ENCODE measurements around the gene EPRS1. TPM values are rescaled to one million over a fixed set of nuclear protein-coding genes. Genes with fewer than 3 reads are reported as not detected.

The EPRS1 gene
- total RNA-seq, 6 experiments from 2014 or later = 30.2 to 45.1 (median 36.8) TPM

GRCh38 chr1:220001095-220001501 lies 45.2 kb downstream of the EPRS1 start:
- no peak for DNase-seq
- H3K4me1 ChIP-seq = peaks cover 0 to 4% (median 0%) of the 10 kb centered on the region in 4 donors
- WGBS (ENCODE audit: insufficient coverage, low coverage, low lambda C conversion rate, missing lambda C conversion rate) = 93% methylated on average over 4 of the region's 4 CpGs
- no peak overlapping the region for H3K27ac ChIP-seq
- intact Hi-C loops (cut with DNase I) = no loop called here
- peaks cover 0 to 59% (median 22%) of the 10 kb centered on the region in 4 donors for H3K36me3 ChIP-seq
- H3K27me3 ChIP-seq = no peaks in the 10 kb centered on the region
- no peak for ATAC-seq
- H3K9me3 ChIP-seq = no peaks in the 10 kb centered on the region
- no peak overlapping the region for H3K4me3 ChIP-seq
- TF ChIP-seq CTCF (IDR thresholded peaks at IDR 0.05) (no peak), POLR2A (IDR thresholded peaks at IDR 0.05) (no peak)

GRCh38 chr1:219999821-220000220 lies 46.5 kb downstream of the EPRS1 start:
- H3K27me3 ChIP-seq = no peaks in the 10 kb centered on the region
- peaks cover 0 to 59% (median 23%) of the 10 kb centered on the region in 4 donors for H3K36me3 ChIP-seq
- ATAC-seq = no peak
- intact Hi-C loops (cut with DNase I) = no loop called here
- no peaks in the 10 kb centered on the region for H3K9me3 ChIP-seq
- peaks cover 0 to 4% (median 0%) of the 10 kb centered on the region in 4 donors for H3K4me1 ChIP-seq
- no peak for DNase-seq
- no peak for TF ChIP-seq POLR2A (IDR thresholded peaks at IDR 0.05)
- TF ChIP-seq CTCF (IDR thresholded peaks at IDR 0.05) = no peak
- H3K27ac ChIP-seq = no peak overlapping the region
- 64% methylated on average over 3 of the region's 4 CpGs for WGBS (ENCODE audit: insufficient coverage, low coverage, low lambda C conversion rate, missing lambda C conversion rate)
- no peak overlapping the region for H3K4me3 ChIP-seq

Other genes with a start within 250 kb of the EPRS1 start
- gene SLC30A10, start 117.9 kb downstream of the EPRS1 start, total RNA-seq = 10 to 100 TPM; 25.5 to 55.5 (median 36.6) TPM
- 10 to 100 TPM; 13.6 to 26.1 (median 16.8) TPM for gene BPNT1, start 43.3 kb upstream of the EPRS1 start, total RNA-seq
- 10 to 100 TPM; 46.7 to 64.7 (median 50.0) TPM for gene IARS2, start 47.6 kb upstream of the EPRS1 start, total RNA-seq
- gene RAB3GAP2, start 225.9 kb upstream of the EPRS1 start, total RNA-seq = 10 to 100 TPM; 13.3 to 20.4 (median 18.4) TPM

Data from right lobe of liver (tissue), 6 donors.